GF-D8 (cell line): ENCODE data around the gene CDK5R2.
"Not testable (repeated sequence)": the region's sequence is repeated elsewhere in the genome, so short reads cannot be mapped to it uniquely, and the experiment has no call there.

ENCODE experiments used
- DNase-seq: peaks from one replicate; lab custom pipeline; 2025; lab: John Stamatoyannopoulos, UW

The CDK5R2 gene

GRCh38 chr2:218959141-218959731 is at the start of gene CDK5R2:
TSS of gene CDK5R2 (plus strand) at chr2:218959666. CDS start at chr2:218959821, 155 bp downstream.
- no peak for DNase-seq

- DNase-seq: no peak
Observed at GRCh38 chr2:218910741-218911140, 48.7 kb upstream of the CDK5R2 start.

GRCh38 chr2:218920504-218920903 is 39.0 kb upstream of the CDK5R2 start:
- no peak for DNase-seq

GRCh38 chr2:218924757-218925156 is 34.7 kb upstream of the CDK5R2 start:
- DNase-seq: no peak

- DNase-seq: no peak
Observed at GRCh38 chr2:218925434-218925833, 34.0 kb upstream of the CDK5R2 start.

GRCh38 chr2:218927422-218927821 is 32.0 kb upstream of the CDK5R2 start:
- no peak for DNase-seq

- no peak for DNase-seq
Observed at GRCh38 chr2:218927876-218928275, 31.6 kb upstream of the CDK5R2 start.

- DNase-seq: not testable (repeated sequence)
Observed at GRCh38 chr2:218930488-218930887, 29.0 kb upstream of the CDK5R2 start.

GRCh38 chr2:218931751-218932150 is 27.7 kb upstream of the CDK5R2 start:
- not testable (repeated sequence) for DNase-seq

GRCh38 chr2:218944759-218945404 is 14.6 kb upstream of the CDK5R2 start:
- no peak for DNase-seq

- no peak for DNase-seq
Observed at GRCh38 chr2:218946621-218947020, 12.8 kb upstream of the CDK5R2 start.

GRCh38 chr2:218952160-218952559 is 7.3 kb upstream of the CDK5R2 start:
- DNase-seq: no peak

- no peak for DNase-seq
Observed at GRCh38 chr2:218953366-218953954, 6.0 kb upstream of the CDK5R2 start.

GRCh38 chr2:218954541-218955300 is 4.7 kb upstream of the CDK5R2 start:
- no peak for DNase-seq

- DNase-seq: no peak
Observed at GRCh38 chr2:218956039-218956438, 3.4 kb upstream of the CDK5R2 start.

GRCh38 chr2:218957671-218958070 is 1.8 kb upstream of the CDK5R2 start:
- DNase-seq: no peak

GRCh38 chr2:218958276-218958675 is 1.2 kb upstream of the CDK5R2 start:
- DNase-seq: no peak

GRCh38 chr2:218959761-218960308 is 369 bp downstream of the CDK5R2 start:
- no peak for DNase-seq

GRCh38 chr2:218960309-218961165 is 1.1 kb downstream of the CDK5R2 start:
- DNase-seq: no peak

- DNase-seq: no peak
Observed at GRCh38 chr2:218961229-218961628, 1.8 kb downstream of the CDK5R2 start.
